Measurements from ENCODE around the gene KCNC3. TPM values are rescaled to one million over a fixed set of nuclear protein-coding genes. Genes with fewer than 3 reads are reported as not detected.

The KCNC3 gene
- total and polyA plus RNA-seq, 2 of the 13 experiments (the other 11 are each of a cell fraction or from before 2014, with no cell fraction given) = 0.29 to 1.7 TPM

DNA sequence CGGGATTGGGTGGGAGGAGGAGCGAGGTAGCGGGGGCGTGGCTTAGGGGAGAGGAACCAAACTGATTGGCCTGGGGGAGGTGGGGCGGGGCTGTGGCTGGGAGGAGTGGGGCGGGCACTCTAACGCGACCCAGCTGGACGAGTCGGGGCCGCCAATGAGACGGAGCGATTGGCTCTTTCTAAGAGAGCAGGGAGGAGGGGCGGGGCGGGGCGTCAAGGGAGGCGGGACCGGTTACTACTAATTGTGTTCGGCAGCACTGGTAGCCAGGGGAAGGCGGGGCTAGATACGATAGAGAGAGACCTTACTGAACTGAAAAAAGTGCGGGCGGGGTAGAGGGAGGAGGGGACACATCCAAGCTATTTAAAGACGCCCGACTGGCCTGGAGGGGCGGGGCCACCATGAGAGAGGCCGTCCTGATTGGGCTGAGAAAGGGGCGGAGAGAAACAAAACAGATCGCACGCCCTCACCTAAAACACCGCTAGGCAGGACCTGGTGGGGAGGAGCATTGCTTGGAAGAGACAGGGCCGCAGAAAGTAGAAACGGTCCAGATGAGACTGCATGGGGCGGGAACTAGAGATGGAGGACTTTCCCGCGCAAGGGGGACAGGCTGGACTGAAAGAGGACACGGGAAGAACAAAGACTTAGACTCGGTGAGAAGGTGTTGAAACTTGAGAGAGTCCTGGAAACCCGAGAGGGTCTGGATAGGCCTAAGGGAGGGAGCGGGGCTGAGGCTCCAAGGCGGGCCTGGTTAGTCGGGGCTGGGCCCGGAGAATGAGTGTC is at the start of gene KCNC3 (continued):
- TF ChIP-seq FIP1L1 (IDR thresholded peaks at IDR 0.05; ENCODE audit: borderline replicate concordance, insufficient read depth, low read depth, low read length) (no peak), SMARCC2 (IDR thresholded peaks at IDR 0.05) (no peak), ZNF20 (CRISPR knock-in tag; IDR thresholded peaks at IDR 0.05) (no peak), ZNF496 (CRISPR knock-in tag; IDR thresholded peaks at IDR 0.05; ENCODE audit: insufficient replicate concordance) (no peak), FOXK2 (IDR thresholded peaks at IDR 0.05) (no peak), CREB1 (IDR thresholded peaks at IDR 0.05) (peak; percentile 23; the same call in 1 of the 2 replicates), CREB1 (CRISPR knock-in tag; IDR thresholded peaks at IDR 0.05) (no peak), NAIF1 (CRISPR knock-in tag; IDR thresholded peaks at IDR 0.05; ENCODE audit: borderline replicate concordance) (no peak), TOE1 (CRISPR knock-in tag; IDR thresholded peaks at IDR 0.05) (no peak), FOXC1 (CRISPR knock-in tag; IDR thresholded peaks at IDR 0.05; ENCODE audit: borderline replicate concordance) (no peak), ZNF350 (CRISPR knock-in tag; IDR thresholded peaks at IDR 0.05; ENCODE audit: borderline replicate concordance, low read depth) (0 out of 2 replicates have a peak, but pooled peaks have one; percentile 42), GATA4 (IDR thresholded peaks at IDR 0.05; ENCODE audit: borderline replicate concordance, low read depth) (peak; percentile 59; the same call in 1 of the 2 replicates), GLI4 (CRISPR knock-in tag; IDR thresholded peaks at IDR 0.05; ENCODE audit: borderline replicate concordance) (0 out of 2 replicates have a peak, but pooled peaks have one; percentile 26), ZNF205 (CRISPR knock-in tag; IDR thresholded peaks at IDR 0.05) (no peak), ZNF432 (CRISPR knock-in tag; IDR thresholded peaks at IDR 0.05; ENCODE audit: borderline replicate concordance) (no peak)
- TF ChIP-seq, protein P1, sequence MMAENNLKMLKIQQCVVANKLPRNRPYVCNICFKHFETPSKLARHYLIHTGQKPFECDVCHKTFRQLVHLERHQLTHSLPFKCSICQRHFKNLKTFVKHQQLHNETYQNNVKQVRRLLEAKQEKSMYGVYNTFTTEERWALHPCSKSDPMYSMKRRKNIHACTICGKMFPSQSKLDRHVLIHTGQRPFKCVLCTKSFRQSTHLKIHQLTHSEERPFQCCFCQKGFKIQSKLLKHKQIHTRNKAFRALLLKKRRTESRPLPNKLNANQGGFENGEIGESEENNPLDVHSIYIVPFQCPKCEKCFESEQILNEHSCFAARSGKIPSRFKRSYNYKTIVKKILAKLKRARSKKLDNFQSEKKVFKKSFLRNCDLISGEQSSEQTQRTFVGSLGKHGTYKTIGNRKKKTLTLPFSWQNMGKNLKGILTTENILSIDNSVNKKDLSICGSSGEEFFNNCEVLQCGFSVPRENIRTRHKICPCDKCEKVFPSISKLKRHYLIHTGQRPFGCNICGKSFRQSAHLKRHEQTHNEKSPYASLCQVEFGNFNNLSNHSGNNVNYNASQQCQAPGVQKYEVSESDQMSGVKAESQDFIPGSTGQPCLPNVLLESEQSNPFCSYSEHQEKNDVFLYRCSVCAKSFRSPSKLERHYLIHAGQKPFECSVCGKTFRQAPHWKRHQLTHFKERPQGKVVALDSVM (CRISPR knock-in tag; IDR thresholded peaks at IDR 0.05) = no peak
- TF ChIP-seq, protein P2, sequence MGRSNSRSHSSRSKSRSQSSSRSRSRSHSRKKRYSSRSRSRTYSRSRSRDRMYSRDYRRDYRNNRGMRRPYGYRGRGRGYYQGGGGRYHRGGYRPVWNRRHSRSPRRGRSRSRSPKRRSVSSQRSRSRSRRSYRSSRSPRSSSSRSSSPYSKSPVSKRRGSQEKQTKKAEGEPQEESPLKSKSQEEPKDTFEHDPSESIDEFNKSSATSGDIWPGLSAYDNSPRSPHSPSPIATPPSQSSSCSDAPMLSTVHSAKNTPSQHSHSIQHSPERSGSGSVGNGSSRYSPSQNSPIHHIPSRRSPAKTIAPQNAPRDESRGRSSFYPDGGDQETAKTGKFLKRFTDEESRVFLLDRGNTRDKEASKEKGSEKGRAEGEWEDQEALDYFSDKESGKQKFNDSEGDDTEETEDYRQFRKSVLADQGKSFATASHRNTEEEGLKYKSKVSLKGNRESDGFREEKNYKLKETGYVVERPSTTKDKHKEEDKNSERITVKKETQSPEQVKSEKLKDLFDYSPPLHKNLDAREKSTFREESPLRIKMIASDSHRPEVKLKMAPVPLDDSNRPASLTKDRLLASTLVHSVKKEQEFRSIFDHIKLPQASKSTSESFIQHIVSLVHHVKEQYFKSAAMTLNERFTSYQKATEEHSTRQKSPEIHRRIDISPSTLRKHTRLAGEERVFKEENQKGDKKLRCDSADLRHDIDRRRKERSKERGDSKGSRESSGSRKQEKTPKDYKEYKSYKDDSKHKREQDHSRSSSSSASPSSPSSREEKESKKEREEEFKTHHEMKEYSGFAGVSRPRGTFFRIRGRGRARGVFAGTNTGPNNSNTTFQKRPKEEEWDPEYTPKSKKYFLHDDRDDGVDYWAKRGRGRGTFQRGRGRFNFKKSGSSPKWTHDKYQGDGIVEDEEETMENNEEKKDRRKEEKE (IDR thresholded peaks at IDR 0.05) = no peak
- TF ChIP-seq, protein P3, sequence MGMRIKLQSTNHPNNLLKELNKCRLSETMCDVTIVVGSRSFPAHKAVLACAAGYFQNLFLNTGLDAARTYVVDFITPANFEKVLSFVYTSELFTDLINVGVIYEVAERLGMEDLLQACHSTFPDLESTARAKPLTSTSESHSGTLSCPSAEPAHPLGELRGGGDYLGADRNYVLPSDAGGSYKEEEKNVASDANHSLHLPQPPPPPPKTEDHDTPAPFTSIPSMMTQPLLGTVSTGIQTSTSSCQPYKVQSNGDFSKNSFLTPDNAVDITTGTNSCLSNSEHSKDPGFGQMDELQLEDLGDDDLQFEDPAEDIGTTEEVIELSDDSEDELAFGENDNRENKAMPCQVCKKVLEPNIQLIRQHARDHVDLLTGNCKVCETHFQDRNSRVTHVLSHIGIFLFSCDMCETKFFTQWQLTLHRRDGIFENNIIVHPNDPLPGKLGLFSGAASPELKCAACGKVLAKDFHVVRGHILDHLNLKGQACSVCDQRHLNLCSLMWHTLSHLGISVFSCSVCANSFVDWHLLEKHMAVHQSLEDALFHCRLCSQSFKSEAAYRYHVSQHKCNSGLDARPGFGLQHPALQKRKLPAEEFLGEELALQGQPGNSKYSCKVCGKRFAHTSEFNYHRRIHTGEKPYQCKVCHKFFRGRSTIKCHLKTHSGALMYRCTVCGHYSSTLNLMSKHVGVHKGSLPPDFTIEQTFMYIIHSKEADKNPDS (CRISPR knock-in tag; IDR thresholded peaks at IDR 0.05) = no peak
- TF ChIP-seq, protein P4, sequence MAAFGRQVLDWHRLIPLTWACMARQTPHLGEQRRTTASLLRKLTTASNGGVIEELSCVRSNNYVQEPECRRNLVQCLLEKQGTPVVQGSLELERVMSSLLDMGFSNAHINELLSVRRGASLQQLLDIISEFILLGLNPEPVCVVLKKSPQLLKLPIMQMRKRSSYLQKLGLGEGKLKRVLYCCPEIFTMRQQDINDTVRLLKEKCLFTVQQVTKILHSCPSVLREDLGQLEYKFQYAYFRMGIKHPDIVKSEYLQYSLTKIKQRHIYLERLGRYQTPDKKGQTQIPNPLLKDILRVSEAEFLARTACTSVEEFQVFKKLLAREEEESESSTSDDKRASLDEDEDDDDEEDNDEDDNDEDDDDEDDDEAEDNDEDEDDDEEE (CRISPR knock-in tag; IDR thresholded peaks at IDR 0.05) = no peak
- TF ChIP-seq, protein P5, sequence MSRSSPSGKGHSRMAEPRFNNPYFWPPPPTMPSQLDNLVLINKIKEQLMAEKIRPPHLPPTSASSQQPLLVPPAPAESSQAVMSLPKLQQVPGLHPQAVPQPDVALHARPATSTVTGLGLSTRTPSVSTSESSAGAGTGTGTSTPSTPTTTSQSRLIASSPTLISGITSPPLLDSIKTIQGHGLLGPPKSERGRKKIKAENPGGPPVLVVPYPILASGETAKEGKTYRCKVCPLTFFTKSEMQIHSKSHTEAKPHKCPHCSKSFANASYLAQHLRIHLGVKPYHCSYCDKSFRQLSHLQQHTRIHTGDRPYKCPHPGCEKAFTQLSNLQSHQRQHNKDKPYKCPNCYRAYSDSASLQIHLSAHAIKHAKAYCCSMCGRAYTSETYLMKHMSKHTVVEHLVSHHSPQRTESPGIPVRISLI (CRISPR knock-in tag; IDR thresholded peaks at IDR 0.05; ENCODE audit: borderline replicate concordance) = no peak

Data from HepG2 (cell line).